Left lobe of liver (tissue), 2 donors: Measurements from ENCODE around the gene COL19A1. TPM values are rescaled to one million over a fixed set of nuclear protein-coding genes. Genes with fewer than 3 reads are reported as not detected.

ENCODE experiments used
- ATAC-seq: fragments of 200-7000 bp; cut with Tn5 transposase; one replicate; pipeline ENCODE4 v1.9.1; 2020; ENCODE audit warnings: mild to moderate bottlenecking, moderate library complexity
- DNase-seq: peaks from one replicate; pipeline ENCODE4 v3.0.0-alpha.2; 2020; ENCODE audit warnings: low spot score
- total RNA-seq: library from RNA; stranded (reverse); gene quantifications from one replicate; pipeline ENCODE4 v1.2.1, GENCODE V29; 2021
- donor health status: DM: no; HTN: no; CAD: no; lungs with moderate emphysema.
- donor health status: DM: no; HTN: yes; CAD: no.

The COL19A1 gene
- total RNA-seq, 1 donor from 2014 or later = 0.10 TPM

GRCh38 chr6:70051197-70052124 is 185.1 kb downstream of the COL19A1 start:
- DNase-seq = no peak
- no peak for ATAC-seq

- DNase-seq (no peak), ATAC-seq (no peak)
These were observed 192.8 kb downstream of the COL19A1 start for GRCh38 chr6:70059039-70059719.

GRCh38 chr6:70060680-70061079 is 194.3 kb downstream of the COL19A1 start:
- ATAC-seq (no peak), DNase-seq (no peak)

DNA sequence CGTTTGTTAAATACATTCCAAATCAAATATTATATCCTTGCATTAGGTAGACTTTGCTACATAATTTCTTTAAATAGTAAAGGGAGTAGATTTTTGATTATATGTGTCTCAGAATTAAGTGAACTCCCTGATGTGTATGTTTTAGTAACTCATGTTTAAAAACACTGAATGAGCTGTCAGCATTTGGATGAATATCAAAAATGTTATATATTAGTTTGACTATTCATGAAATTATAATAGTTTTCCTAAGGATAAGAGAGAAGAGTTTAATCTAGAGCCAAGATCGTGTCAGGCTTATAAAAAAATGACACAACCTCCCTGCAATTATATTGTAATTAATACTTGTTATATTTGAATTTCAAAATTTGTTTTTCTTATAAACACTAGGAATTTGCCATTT is 195.2 kb downstream of the COL19A1 start:
- no peak for ATAC-seq
- DNase-seq = no peak

DNA sequence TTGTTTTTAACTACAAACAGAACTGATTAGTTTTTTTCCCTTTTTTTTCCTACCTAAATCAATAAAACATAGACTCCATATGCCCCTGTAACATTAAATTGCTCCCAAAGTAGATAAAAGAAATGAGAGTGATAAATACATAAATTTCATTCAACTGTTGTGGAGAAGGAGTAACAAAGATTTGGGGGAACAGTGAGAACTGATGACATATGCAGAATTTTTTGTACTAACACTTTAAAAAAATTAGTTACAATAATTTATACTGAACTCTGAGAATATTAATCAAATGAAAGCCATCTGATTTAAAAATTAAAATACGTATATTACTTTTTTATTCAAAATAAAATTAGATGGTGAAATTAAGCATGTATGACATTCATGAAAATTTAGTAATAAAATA is 195.7 kb downstream of the COL19A1 start:
- no peak for ATAC-seq
- DNase-seq = no peak

GRCh38 chr6:70072540-70073179 is 206.3 kb downstream of the COL19A1 start:
- DNase-seq (no peak), ATAC-seq (no peak)

DNA sequence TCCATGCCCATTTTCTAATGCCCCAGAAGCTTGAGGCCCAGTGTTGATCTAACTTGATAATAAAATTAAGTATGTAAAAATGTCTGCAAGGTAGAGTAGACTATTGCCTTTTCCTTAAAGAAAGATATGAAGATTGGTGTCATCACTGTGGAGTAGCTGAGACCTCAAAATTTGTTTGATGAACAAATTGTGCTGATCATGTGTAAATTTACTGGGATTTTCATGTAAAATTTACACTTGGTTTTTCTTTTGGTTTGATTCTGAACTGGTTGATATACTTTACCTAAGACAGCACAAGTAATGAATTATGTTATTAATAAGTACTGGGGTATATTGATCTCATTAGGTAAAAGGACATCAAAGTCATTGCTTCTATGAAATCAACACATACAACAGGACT is 207.3 kb downstream of the COL19A1 start:
- ATAC-seq (no peak), DNase-seq (no peak)

DNA sequence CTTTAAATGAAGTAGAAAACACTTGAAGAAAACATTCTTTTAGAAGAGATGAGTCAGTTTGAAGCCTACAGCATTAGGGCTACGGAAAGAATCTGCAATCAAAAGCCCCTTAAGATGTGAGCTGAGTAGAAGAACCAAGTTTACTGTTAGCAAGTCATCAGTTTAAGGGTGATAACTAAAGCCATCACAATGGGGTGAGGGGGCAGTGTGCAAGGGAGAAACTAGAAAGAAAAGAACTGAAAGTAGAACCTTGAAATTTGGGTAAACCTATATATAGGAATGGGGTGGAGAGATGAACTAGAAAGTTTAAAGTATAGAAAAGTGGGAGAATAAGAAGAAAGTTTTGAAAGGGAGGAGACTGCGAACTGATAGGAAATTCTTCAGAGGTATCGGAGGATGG is 212.9 kb downstream of the COL19A1 start:
- no peak for ATAC-seq

DNA sequence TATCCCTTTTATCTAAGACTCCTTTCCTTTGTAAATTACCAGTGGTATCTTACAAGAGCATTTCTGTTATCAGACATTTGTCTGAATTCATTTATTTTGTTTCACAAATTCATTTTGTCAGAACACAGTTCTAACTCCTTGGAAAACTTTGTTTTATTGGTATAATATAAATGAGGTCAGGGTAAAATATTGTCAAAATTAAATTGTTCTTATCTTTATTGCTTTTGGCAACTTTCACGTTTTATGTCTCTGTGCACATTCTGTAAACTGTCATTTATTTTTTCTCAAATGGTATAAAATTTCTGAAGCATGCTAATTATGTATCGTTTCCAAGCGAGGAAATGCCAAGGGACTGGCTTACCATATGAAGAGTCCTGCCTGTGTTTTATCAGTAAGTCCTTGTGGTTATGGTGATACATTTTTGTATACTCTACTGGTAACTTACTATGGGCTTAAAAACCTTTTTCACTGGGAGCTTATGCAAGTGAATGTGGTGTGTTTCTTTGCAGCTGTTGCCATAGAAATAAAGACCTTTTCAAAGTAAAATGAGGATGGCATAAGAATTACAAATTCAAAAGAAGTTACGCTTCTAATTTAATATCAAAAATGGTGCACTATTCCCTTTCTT is 214.2 kb downstream of the COL19A1 start:
- DNase-seq (no peak), ATAC-seq (no peak)

More for the DNA sequence above, 212.9 kb downstream of the COL19A1 start:
- DNase-seq = no peak

- DNase-seq (no peak), ATAC-seq (no peak)
These were observed 216.5 kb downstream of the COL19A1 start for GRCh38 chr6:70082830-70083229.

DNA sequence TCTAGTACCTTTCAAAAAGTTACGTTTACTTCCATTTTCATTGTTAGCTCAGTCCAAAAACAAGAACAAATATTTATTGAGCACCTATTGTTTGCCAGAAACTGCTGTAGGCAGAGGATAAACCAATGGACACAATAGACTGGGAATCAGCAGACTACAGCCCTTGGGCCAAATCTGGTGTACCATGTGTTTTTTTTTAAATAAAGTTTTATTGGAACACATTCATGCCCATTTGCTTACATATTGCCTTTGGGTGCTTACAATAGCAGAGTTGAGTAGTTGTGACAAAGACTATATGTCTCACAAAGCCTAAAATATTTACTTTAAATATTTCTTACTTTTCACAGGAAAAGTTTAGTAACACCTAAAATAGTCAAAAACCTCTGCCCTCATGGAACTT is 220.4 kb downstream of the COL19A1 start:
- DNase-seq = no peak
- no peak for ATAC-seq

GRCh38 chr6:70094156-70094555 is 227.8 kb downstream of the COL19A1 start:
- no peak for DNase-seq
- ATAC-seq = no peak

DNA sequence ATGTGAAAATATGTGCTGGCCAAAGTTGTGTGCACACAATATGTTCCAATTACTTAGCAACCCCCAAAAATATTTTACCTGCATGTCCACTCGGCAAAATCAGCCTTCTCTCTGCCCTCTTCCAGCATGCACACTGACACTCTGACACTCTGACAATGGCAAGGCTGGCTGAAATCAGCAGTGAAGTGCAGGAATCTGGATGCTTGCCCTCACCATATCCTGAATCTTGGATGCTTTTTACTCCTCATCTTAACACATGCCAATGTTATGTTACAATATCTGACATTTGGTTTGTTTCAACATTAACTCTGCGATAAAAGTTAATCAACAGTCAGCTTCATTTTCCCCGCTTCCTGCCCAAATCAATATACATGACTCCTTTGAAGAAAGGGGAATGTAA is 233.4 kb downstream of the COL19A1 start:
- ATAC-seq (no peak), DNase-seq (no peak)

DNA sequence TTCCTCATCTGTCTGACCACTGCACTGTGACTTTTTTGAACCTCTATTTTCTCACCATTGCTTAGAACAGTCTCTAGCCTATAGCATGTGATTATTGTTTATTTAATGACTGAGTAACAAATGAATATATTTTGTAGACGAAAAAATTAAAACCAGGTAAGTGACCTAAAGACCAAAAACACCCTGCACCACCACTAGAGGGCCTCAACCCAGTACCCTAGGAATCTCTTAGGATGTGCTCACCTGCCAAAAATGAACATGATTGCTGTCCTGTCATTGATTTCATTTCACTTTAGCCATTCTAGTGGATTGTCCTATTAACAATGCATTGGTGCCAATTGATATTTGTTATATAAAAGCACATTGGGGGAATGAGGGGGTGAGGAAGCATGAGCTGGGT is 237.4 kb downstream of the COL19A1 start:
- ATAC-seq (peak; percentile 82), DNase-seq (no peak)

GRCh38 chr6:70107852-70108629 is 241.7 kb downstream of the COL19A1 start:
- ATAC-seq (peak; percentile 69), DNase-seq (no peak)

GRCh38 chr6:70110126-70111022 is 244.0 kb downstream of the COL19A1 start:
- DNase-seq (no peak), ATAC-seq (no peak)

DNA sequence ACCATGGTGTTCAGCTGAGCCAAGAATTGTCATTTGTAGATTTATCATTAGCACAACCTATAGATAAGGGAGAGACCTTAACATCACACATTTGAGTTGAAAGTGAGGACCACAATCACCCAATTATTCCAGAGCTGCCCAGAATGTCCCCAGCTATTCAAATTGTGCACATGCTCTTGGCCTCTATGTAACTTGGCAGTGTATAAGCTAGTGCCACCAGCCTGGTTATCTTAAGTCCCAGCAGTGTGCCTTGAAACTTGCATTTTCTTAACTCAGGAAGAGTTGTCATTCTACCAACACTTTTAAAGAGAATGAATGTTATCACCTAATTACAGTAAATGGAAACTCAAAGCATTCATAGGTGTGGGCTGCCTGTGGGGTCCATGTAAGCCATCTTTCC is 245.4 kb downstream of the COL19A1 start:
- ATAC-seq = no peak

DNA sequence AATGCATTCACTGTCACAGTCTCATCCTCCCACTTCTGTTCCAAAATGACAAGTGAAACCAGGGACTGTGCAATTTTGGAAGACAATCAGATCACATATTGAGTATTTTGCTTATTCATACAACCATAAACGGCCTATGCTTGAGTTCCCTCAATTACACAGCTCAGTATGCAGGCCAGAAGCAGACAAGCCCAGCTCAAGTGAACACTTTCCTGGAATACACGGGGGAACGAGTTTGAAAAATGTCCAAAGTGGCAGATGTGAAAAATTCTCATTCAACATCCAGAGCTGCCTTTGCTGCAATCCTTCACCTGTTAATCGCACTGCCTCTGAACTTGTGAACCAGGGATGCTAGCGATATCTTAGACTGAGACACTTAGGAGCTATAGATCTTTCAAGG is 246.4 kb downstream of the COL19A1 start:
- DNase-seq = no peak
- ATAC-seq = no peak

More for the DNA sequence above, 245.4 kb downstream of the COL19A1 start:
- no peak for DNase-seq

- no peak for DNase-seq
- no peak for ATAC-seq
These were observed 246.8 kb downstream of the COL19A1 start for GRCh38 chr6:70113171-70113570.
